ENCODE measurements around the gene ATOH1. TPM values are rescaled to one million over a fixed set of nuclear protein-coding genes. Genes with fewer than 3 reads are reported as not detected.

The ATOH1 gene
- total RNA-seq, 1 experiment from 2014 or later = not detected

DNA sequence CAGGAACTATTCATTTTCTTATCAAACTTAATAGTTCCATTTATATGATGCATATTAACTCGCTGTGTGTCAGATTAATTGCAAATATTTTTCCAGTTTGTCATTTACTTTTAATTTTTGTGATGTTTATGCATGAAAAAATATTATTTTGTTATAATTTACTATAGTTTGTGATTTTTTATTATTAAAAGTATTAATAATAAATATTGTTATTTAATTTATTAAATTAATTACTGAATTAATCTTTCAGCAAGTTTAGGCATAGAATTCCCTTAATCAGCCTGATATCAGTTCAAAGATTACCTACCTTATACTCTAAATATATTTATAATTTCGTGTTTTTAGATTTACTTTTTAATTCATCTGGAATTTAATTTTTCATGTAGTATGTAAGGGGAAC lies 15.5 kb upstream of the ATOH1 start:
- no peak overlapping the region for H3K4me2 ChIP-seq (ENCODE audit: insufficient read depth, insufficient read length, low read length)
- no peak for DNase-seq
- no peak overlapping the region for H3K56ac ChIP-seq (ENCODE audit: insufficient read length, low read depth, low read length)
- H3K18ac ChIP-seq (ENCODE audit: insufficient read length, low read depth, low read length) = no peak overlapping the region
- Mint-ChIP-seq H3K4me3 (no peak overlapping the region), H3K4me1 (peaks cover 8 to 13% of the 10 kb centered on the region in 2 experiments), H3K27ac (no peak overlapping the region), H3K9me3 (no peaks in the 10 kb centered on the region), H3K36me3 (ENCODE audit: insufficient read depth in 1 of 3, low read depth in 3 of 3) (no peaks in the 10 kb centered on the region), H3K27me3 (ENCODE audit: low read depth) (peaks cover 16% of the 10 kb centered on the region)
- H3T11ph ChIP-seq (ENCODE audit: low read length) = no peak overlapping the region
- H2AFZ ChIP-seq (ENCODE audit: low read length) = no peak overlapping the region
- H3K4me1 ChIP-seq (ENCODE audit: insufficient read depth, low read length) = peaks cover 7% of the 10 kb centered on the region; the same call in 1 of the 2 replicates
- no peaks in the 10 kb centered on the region for H4K20me1 ChIP-seq (ENCODE audit: control insufficient read depth, insufficient read depth, insufficient read length)
- H4K5ac ChIP-seq (ENCODE audit: insufficient read length, low read depth, low read length) = no peak overlapping the region
- no peak overlapping the region for H3K9ac ChIP-seq (ENCODE audit: extremely low read depth, insufficient read length, low read length)
- H2BK15ac ChIP-seq (ENCODE audit: low read depth, low read length) = no peak overlapping the region
- H3K79me1 ChIP-seq (ENCODE audit: insufficient read depth, low read depth, low read length, poor library complexity, severe bottlenecking) = no peaks in the 10 kb centered on the region
- no peaks in the 10 kb centered on the region for H3K79me2 ChIP-seq (ENCODE audit: insufficient read depth, low read length)
- H4K8ac ChIP-seq (replicated peaks; ENCODE audit: insufficient read length, low read depth, low read length) = no peak overlapping the region
- no peaks in the 10 kb centered on the region for H3K23me2 ChIP-seq (ENCODE audit: insufficient read length, low read depth, low read length, poor library complexity, severe bottlenecking)
- TF ChIP-seq, protein P1, sequence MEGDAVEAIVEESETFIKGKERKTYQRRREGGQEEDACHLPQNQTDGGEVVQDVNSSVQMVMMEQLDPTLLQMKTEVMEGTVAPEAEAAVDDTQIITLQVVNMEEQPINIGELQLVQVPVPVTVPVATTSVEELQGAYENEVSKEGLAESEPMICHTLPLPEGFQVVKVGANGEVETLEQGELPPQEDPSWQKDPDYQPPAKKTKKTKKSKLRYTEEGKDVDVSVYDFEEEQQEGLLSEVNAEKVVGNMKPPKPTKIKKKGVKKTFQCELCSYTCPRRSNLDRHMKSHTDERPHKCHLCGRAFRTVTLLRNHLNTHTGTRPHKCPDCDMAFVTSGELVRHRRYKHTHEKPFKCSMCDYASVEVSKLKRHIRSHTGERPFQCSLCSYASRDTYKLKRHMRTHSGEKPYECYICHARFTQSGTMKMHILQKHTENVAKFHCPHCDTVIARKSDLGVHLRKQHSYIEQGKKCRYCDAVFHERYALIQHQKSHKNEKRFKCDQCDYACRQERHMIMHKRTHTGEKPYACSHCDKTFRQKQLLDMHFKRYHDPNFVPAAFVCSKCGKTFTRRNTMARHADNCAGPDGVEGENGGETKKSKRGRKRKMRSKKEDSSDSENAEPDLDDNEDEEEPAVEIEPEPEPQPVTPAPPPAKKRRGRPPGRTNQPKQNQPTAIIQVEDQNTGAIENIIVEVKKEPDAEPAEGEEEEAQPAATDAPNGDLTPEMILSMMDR (conservative IDR thresholded peaks at IDR 0.05) = no peak
- H3K27me3 ChIP-seq (ENCODE audit: insufficient read depth, low read length) = no peaks in the 10 kb centered on the region
- H2BK20ac ChIP-seq (ENCODE audit: low read depth, low read length, poor library complexity, severe bottlenecking) = no peak overlapping the region
- H2BK5ac ChIP-seq (ENCODE audit: insufficient read length, low read length) = no peak overlapping the region
- H3K27ac ChIP-seq (ENCODE audit: insufficient read length, low read depth, low read length) = no peak overlapping the region
- no peak overlapping the region for H3K23ac ChIP-seq (ENCODE audit: insufficient read length, low read depth, low read length)
- no peak overlapping the region for H3K14ac ChIP-seq (ENCODE audit: insufficient read depth, low read length)
- H2BK120ac ChIP-seq (ENCODE audit: low read depth, low read length, poor library complexity, severe bottlenecking) = no peak overlapping the region
- no CpG with 5 or more reads among the region's 2 CpGs for WGBS (ENCODE audit: extremely low coverage, insufficient read length, low lambda C conversion rate)
- no peak overlapping the region for H4K91ac ChIP-seq (ENCODE audit: insufficient read length, low read depth, low read length)
- no peak overlapping the region for H3K4ac ChIP-seq (ENCODE audit: low read depth, low read length)
- H3K9me3 ChIP-seq (ENCODE audit: control insufficient read depth, low read depth, low read length) = no peaks in the 10 kb centered on the region
- no peak overlapping the region for H2AK5ac ChIP-seq (ENCODE audit: insufficient read length, low read length)
- H2BK12ac ChIP-seq (ENCODE audit: insufficient read length, low read depth, low read length) = no peak overlapping the region

Measured in H9 (cell line).